ENCODE measurements around the gene IPO11. TPM values are rescaled to one million over a fixed set of nuclear protein-coding genes. Genes with fewer than 3 reads are reported as not detected.

Gene IPO11
- 10 to 100 TPM; 12.0 to 23.7 (median 20.8) TPM for total RNA-seq

DNA sequence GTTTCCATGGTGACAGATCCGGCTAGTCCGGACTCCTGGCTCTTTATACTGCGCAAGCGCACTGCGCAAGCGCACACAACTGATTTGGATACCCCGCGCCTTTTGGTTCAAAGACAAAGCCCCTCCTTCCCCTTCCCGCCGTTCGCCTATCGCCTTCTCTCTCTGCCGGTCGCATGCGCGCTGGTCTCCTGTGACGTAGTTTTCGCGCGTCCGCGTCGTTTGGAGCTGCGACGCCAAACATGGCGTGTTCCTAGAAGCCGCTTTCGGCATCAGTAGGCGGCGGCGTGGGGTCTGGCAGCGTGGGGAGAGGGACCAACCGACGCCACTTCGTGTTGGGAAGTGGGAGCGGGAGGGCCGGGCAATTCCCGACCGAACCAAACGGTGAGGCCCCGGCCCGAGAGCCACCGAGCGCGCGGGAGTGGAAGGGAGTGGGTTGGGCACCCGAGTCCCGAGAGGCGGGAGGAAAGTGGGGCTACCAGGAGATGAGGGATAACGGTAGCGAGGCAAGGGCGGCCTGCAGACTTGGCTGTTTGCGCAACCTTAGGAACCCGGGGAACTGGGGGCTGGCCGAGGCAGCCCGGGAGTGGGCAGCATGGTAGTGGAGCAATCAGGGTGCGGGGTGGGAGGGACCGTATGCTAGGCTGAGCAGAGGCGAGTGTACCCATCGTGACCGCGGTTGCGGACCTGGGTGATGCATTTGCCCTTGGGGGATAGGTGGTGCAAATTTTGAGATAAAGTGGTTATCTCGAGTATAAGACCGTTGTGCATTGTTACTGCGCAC is at the start of gene IPO11:
TSS of gene IPO11 (plus strand) at position 215 of the 781 bp plus-strand sequence. CDS start 24,517 bp downstream, outside the sequence.
- Histone ChIP-seq H3K27me3 (no peaks in the 10 kb centered on the region), H3K36me3 (no peaks in the 10 kb centered on the region), H3K4me3 (peak within 1 kb of the TSS; percentile 83), H3K27ac (peak within 1 kb of the TSS; percentile 69), H3K9me3 (no peaks in the 10 kb centered on the region), H3K4me1 (peaks cover 15% of the 10 kb centered on the region)
- peak; percentile 98 to 99 for DNase-seq (ENCODE audit: low spot score in 2 of 2)
- 0% methylated on average over 49 of the region's 66 CpGs for WGBS
- TF ChIP-seq EP300 (IDR thresholded peaks at IDR 0.05) (no peak), POLR2AphosphoS5 (IDR thresholded peaks at IDR 0.05) (peak; percentile 78 to 97 (median 90)), POLR2A (IDR thresholded peaks at IDR 0.05) (peak in 1 of 2 donors; percentile 24)
- TF ChIP-seq, protein P1, sequence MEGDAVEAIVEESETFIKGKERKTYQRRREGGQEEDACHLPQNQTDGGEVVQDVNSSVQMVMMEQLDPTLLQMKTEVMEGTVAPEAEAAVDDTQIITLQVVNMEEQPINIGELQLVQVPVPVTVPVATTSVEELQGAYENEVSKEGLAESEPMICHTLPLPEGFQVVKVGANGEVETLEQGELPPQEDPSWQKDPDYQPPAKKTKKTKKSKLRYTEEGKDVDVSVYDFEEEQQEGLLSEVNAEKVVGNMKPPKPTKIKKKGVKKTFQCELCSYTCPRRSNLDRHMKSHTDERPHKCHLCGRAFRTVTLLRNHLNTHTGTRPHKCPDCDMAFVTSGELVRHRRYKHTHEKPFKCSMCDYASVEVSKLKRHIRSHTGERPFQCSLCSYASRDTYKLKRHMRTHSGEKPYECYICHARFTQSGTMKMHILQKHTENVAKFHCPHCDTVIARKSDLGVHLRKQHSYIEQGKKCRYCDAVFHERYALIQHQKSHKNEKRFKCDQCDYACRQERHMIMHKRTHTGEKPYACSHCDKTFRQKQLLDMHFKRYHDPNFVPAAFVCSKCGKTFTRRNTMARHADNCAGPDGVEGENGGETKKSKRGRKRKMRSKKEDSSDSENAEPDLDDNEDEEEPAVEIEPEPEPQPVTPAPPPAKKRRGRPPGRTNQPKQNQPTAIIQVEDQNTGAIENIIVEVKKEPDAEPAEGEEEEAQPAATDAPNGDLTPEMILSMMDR (IDR thresholded peaks at IDR 0.05): no peak

DNA sequence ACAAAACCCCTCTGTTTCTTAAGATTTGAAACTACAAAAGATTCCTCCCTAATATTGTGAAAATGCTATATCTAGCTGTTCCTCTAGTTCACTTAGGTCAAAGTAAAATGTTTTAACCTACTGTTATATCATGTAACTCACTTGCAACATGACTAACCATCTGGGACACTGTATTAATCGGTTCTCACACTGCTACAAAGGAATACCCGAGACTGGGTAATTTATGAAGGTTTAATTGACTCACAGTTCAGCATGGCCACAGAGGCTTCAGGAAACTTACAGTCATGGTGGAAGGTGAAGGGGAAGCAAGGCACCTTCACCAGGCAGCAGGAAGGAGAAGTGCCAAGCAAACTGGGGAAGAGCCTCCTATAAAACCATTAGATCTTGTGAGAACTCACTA is 43.5 kb upstream of the IPO11 start:
- Histone ChIP-seq H3K4me3 (no peak overlapping the region), H3K27me3 (no peaks in the 10 kb centered on the region), H3K9me3 (no peaks in the 10 kb centered on the region), H3K27ac (no peak overlapping the region), H3K36me3 (peaks cover 56% of the 10 kb centered on the region), H3K4me1 (no peaks in the 10 kb centered on the region)
- DNase-seq (ENCODE audit: low spot score in 2 of 2): no peak
- TF ChIP-seq EP300 (IDR thresholded peaks at IDR 0.05): no peak
- WGBS: 97% methylated on average over 2 of the region's 2 CpGs

DNA sequence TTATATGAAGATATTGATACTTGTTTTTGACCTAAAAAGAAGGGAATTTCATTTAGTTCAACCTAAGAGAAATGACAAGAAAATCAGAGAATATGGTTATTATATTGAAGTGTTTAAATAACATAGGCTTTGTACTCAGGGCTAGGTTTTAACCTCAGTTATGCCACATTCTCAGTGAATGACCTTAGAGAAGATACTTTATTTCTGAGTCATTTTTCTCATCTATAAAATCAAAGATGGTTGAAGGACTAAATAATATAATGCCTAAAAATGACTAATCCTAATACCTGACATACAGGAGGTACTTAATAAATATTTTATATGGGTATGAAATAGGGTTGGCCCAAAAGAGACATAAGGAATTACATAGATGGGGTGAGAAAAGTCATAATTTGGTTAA is 41.2 kb upstream of the IPO11 start:
- TF ChIP-seq, protein P1 (IDR thresholded peaks at IDR 0.05): no peak
- TF ChIP-seq POLR2A (IDR thresholded peaks at IDR 0.05) (no peak), POLR2AphosphoS5 (IDR thresholded peaks at IDR 0.05) (no peak), EP300 (IDR thresholded peaks at IDR 0.05) (no peak)

DNA sequence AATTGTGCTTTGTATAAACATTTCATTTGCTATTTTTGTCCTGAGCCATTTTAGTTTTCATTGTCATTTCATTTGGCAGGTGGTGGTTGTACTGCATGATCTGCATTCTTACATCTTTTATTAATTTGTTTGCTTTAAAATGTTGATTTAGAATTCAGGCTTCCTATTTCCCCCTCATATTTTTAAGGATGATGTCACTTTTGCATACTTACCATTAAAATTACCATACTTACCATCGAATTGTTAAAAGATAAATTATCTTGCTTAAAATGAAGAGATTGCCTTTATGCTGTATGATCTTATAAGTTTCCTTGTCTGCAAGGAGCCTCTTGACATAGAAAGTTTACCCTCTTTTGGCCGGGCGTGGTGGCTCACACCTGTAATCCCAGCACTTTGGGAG is 40.0 kb upstream of the IPO11 start:
- H3K4me3 ChIP-seq: no peak overlapping the region
- no peaks in the 10 kb centered on the region for H3K4me1 ChIP-seq
- TF ChIP-seq POLR2A (IDR thresholded peaks at IDR 0.05) (no peak), EP300 (IDR thresholded peaks at IDR 0.05) (no peak)
- TF ChIP-seq, protein P1 (IDR thresholded peaks at IDR 0.05): no peak
- WGBS: 89% methylated on average over 3 of the region's 3 CpGs
- H3K27me3 ChIP-seq: no peaks in the 10 kb centered on the region
- peaks cover 58% of the 10 kb centered on the region for H3K36me3 ChIP-seq
- no peaks in the 10 kb centered on the region for H3K9me3 ChIP-seq
- no peak for DNase-seq (ENCODE audit: low spot score in 2 of 2)
- H3K27ac ChIP-seq: no peak overlapping the region

More for the DNA sequence above, 41.2 kb upstream of the IPO11 start:
- Histone ChIP-seq H3K9me3 (no peaks in the 10 kb centered on the region), H3K4me1 (no peaks in the 10 kb centered on the region), H3K27ac (no peak overlapping the region), H3K4me3 (no peak overlapping the region), H3K27me3 (no peaks in the 10 kb centered on the region), H3K36me3 (peaks cover 55% of the 10 kb centered on the region)
- DNase-seq (ENCODE audit: low spot score in 2 of 2): no peak

DNA sequence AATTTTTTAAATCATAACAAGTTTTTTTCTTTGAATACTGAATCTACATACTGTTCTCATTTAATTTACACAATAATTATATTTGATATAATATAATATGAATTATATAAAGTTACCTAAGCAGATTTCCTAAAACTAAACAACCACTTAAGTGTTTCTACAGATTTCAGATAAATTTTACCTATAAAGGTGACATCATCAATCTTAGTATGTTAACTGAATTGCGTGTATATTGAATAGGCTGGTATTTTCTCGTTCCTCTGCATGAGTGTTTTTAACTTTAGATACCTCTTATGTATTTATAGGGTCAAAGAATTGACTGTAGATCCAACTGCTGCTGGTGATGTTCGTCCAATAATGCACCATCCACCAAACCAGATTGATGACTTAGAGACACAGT is 39.2 kb upstream of the IPO11 start:
- H3K36me3 ChIP-seq: peaks cover 63% of the 10 kb centered on the region

More for the DNA sequence above, 39.2 kb upstream of the IPO11 start:
- H3K4me1 ChIP-seq: no peaks in the 10 kb centered on the region
- 92% methylated on average over 3 of the region's 3 CpGs for WGBS
- DNase-seq (ENCODE audit: low spot score in 2 of 2): no peak
- no peaks in the 10 kb centered on the region for H3K9me3 ChIP-seq
- H3K27me3 ChIP-seq: no peaks in the 10 kb centered on the region
- no peak overlapping the region for H3K4me3 ChIP-seq
- TF ChIP-seq POLR2AphosphoS5 (IDR thresholded peaks at IDR 0.05) (no peak), EP300 (IDR thresholded peaks at IDR 0.05) (no peak), POLR2A (IDR thresholded peaks at IDR 0.05) (no peak)
- TF ChIP-seq, protein P1 (IDR thresholded peaks at IDR 0.05): no peak
- H3K27ac ChIP-seq: no peak overlapping the region

Data from suprapubic skin (tissue), 4 donors.